Effector memory CD4-positive, alpha-beta T cell (primary cell): ENCODE measurements around the gene POLQ.

Experiments used
- DNase-seq, 3 donors: peaks; one replicate each; pipeline ENCODE4 v3.0.0-alpha.2; 2020
- H3K27ac ChIP-seq: 2 replicates; pipeline ENCODE4 v1.7.0; 2013; ENCODE audit warnings: mild to moderate bottlenecking, low read length, moderate library complexity; ENCODE audit not compliant: insufficient read depth, poor library complexity, severe bottlenecking
- H3K27me3 ChIP-seq: replicated peaks from 2 replicates; pipeline ENCODE4 v1.7.0; 2013; ENCODE audit warnings: mild to moderate bottlenecking, low read length; ENCODE audit not compliant: insufficient read depth, control insufficient read depth, poor library complexity, severe bottlenecking
- H3K36me3 ChIP-seq: 2 replicates; pipeline ENCODE4 v1.7.0; 2013; ENCODE audit warnings: mild to moderate bottlenecking, low read length, moderate library complexity; ENCODE audit not compliant: control insufficient read depth, insufficient read depth
- H3K4me1 ChIP-seq: 2 replicates; pipeline ENCODE4 v1.7.0; 2013; ENCODE audit warnings: low read length, mild to moderate bottlenecking; ENCODE audit not compliant: control insufficient read depth, insufficient read depth, poor library complexity, severe bottlenecking
- H3K4me3 ChIP-seq: 2 replicates; pipeline ENCODE4 v1.7.0; 2013; ENCODE audit warnings: low read length, low read depth, mild to moderate bottlenecking; ENCODE audit not compliant: insufficient read depth, poor library complexity, severe bottlenecking
- H3K9me3 ChIP-seq: 2 replicates; pipeline ENCODE4 v1.7.0; 2013; ENCODE audit warnings: mild to moderate bottlenecking, low read length, moderate library complexity; ENCODE audit not compliant: control insufficient read depth

POLQ gene

GRCh38 chr3:121515862-121516261, 29.9 kb downstream of the POLQ start:
- H3K4me3 ChIP-seq = no peak overlapping the region
- no peaks in the 10 kb centered on the region for H3K4me1 ChIP-seq
- DNase-seq = no peak
- no peaks in the 10 kb centered on the region for H3K36me3 ChIP-seq
- H3K27me3 ChIP-seq = no peaks in the 10 kb centered on the region
- H3K27ac ChIP-seq = no peak overlapping the region
- H3K9me3 ChIP-seq = no peaks in the 10 kb centered on the region

GRCh38 chr3:121515313-121515712, 30.5 kb downstream of the POLQ start:
- Histone ChIP-seq H3K27me3 (no peaks in the 10 kb centered on the region), H3K4me1 (no peaks in the 10 kb centered on the region), H3K4me3 (no peak overlapping the region), H3K9me3 (no peaks in the 10 kb centered on the region), H3K36me3 (no peaks in the 10 kb centered on the region), H3K27ac (no peak overlapping the region)
- DNase-seq = no peak

- no peak for DNase-seq
- Histone ChIP-seq H3K27ac (no peak overlapping the region), H3K9me3 (no peaks in the 10 kb centered on the region), H3K4me1 (no peaks in the 10 kb centered on the region), H3K27me3 (no peaks in the 10 kb centered on the region), H3K4me3 (no peak overlapping the region), H3K36me3 (no peaks in the 10 kb centered on the region)
Observed at GRCh38 chr3:121514496-121514895, 31.3 kb downstream of the POLQ start.

- Histone ChIP-seq H3K9me3 (no peaks in the 10 kb centered on the region), H3K27me3 (no peaks in the 10 kb centered on the region), H3K36me3 (no peaks in the 10 kb centered on the region), H3K4me1 (no peaks in the 10 kb centered on the region), H3K4me3 (no peak overlapping the region), H3K27ac (no peak overlapping the region)
- no peak for DNase-seq
Observed at GRCh38 chr3:121508389-121508788, 37.4 kb downstream of the POLQ start.

- Histone ChIP-seq H3K9me3 (no peaks in the 10 kb centered on the region), H3K27me3 (no peaks in the 10 kb centered on the region), H3K27ac (no peak overlapping the region)
Observed at GRCh38 chr3:121505256-121505655, 40.5 kb downstream of the POLQ start.

GRCh38 chr3:121504618-121505017, 41.2 kb downstream of the POLQ start:
- no peak for DNase-seq
- Histone ChIP-seq H3K27ac (no peak overlapping the region), H3K4me1 (no peaks in the 10 kb centered on the region), H3K9me3 (no peaks in the 10 kb centered on the region), H3K36me3 (no peaks in the 10 kb centered on the region), H3K4me3 (no peak overlapping the region), H3K27me3 (no peaks in the 10 kb centered on the region)

More at GRCh38 chr3:121505256-121505655, 40.5 kb downstream of the POLQ start:
- Histone ChIP-seq H3K4me1 (no peaks in the 10 kb centered on the region), H3K4me3 (no peak overlapping the region), H3K36me3 (no peaks in the 10 kb centered on the region)
- no peak for DNase-seq

GRCh38 chr3:121496786-121497185, 49.0 kb downstream of the POLQ start:
- Histone ChIP-seq H3K27me3 (no peaks in the 10 kb centered on the region), H3K36me3 (no peaks in the 10 kb centered on the region), H3K4me1 (no peaks in the 10 kb centered on the region), H3K9me3 (no peaks in the 10 kb centered on the region), H3K27ac (no peak overlapping the region), H3K4me3 (no peak overlapping the region)
- no peak for DNase-seq

GRCh38 chr3:121493431-121493830, 52.4 kb downstream of the POLQ start:
- H3K4me3 ChIP-seq = no peak overlapping the region
- no peak overlapping the region for H3K27ac ChIP-seq
- no peaks in the 10 kb centered on the region for H3K27me3 ChIP-seq
- no peaks in the 10 kb centered on the region for H3K9me3 ChIP-seq
- no peaks in the 10 kb centered on the region for H3K36me3 ChIP-seq
- no peak for DNase-seq
- H3K4me1 ChIP-seq = no peaks in the 10 kb centered on the region

- Histone ChIP-seq H3K9me3 (no peaks in the 10 kb centered on the region), H3K27ac (no peak overlapping the region), H3K4me3 (no peak overlapping the region), H3K36me3 (no peaks in the 10 kb centered on the region), H3K4me1 (no peaks in the 10 kb centered on the region), H3K27me3 (no peaks in the 10 kb centered on the region)
- DNase-seq = no peak
Observed at GRCh38 chr3:121491683-121492320, 54.0 kb downstream of the POLQ start.

- no peaks in the 10 kb centered on the region for H3K27me3 ChIP-seq
- no peaks in the 10 kb centered on the region for H3K36me3 ChIP-seq
- no peak overlapping the region for H3K27ac ChIP-seq
- no peak overlapping the region for H3K4me3 ChIP-seq
- no peaks in the 10 kb centered on the region for H3K4me1 ChIP-seq
- DNase-seq = no peak
- H3K9me3 ChIP-seq = no peaks in the 10 kb centered on the region
Observed at GRCh38 chr3:121490161-121490560, 55.6 kb downstream of the POLQ start.
